GM12873 (cell line): ENCODE measurements around the gene DNAJC18.

Source experiments
- TF ChIP-seq, protein P1 (sequence below): IDR thresholded peaks from 2 replicates; pipeline ENCODE4 v1.5.1; 2012; ENCODE audit warnings: low read depth, mild to moderate bottlenecking, moderate library complexity, low read length, control low read depth; ENCODE audit not compliant: insufficient read depth; ENCODE audit errors: missing control alignments

The DNAJC18 gene

DNA sequence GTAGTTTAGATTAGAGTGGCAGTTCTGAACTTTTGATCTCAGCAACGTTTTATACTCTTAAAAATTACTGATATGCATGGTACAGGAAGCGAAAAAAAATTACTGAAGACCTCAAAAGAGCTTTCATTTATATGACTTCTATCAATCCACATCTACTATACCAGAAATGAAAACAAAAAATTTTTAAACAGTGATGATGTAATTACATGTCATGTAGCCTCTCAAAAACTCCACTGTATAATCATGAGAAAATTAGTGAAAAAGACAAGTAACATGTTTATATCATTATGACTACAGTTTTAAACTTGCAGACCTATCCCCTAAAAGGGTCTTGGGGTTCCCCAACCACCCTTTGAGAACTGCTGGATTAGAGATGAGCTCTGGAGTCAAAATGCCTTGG is 9.3 kb downstream of the DNAJC18 start:
- TF ChIP-seq, protein P1, sequence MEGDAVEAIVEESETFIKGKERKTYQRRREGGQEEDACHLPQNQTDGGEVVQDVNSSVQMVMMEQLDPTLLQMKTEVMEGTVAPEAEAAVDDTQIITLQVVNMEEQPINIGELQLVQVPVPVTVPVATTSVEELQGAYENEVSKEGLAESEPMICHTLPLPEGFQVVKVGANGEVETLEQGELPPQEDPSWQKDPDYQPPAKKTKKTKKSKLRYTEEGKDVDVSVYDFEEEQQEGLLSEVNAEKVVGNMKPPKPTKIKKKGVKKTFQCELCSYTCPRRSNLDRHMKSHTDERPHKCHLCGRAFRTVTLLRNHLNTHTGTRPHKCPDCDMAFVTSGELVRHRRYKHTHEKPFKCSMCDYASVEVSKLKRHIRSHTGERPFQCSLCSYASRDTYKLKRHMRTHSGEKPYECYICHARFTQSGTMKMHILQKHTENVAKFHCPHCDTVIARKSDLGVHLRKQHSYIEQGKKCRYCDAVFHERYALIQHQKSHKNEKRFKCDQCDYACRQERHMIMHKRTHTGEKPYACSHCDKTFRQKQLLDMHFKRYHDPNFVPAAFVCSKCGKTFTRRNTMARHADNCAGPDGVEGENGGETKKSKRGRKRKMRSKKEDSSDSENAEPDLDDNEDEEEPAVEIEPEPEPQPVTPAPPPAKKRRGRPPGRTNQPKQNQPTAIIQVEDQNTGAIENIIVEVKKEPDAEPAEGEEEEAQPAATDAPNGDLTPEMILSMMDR = no peak

DNA sequence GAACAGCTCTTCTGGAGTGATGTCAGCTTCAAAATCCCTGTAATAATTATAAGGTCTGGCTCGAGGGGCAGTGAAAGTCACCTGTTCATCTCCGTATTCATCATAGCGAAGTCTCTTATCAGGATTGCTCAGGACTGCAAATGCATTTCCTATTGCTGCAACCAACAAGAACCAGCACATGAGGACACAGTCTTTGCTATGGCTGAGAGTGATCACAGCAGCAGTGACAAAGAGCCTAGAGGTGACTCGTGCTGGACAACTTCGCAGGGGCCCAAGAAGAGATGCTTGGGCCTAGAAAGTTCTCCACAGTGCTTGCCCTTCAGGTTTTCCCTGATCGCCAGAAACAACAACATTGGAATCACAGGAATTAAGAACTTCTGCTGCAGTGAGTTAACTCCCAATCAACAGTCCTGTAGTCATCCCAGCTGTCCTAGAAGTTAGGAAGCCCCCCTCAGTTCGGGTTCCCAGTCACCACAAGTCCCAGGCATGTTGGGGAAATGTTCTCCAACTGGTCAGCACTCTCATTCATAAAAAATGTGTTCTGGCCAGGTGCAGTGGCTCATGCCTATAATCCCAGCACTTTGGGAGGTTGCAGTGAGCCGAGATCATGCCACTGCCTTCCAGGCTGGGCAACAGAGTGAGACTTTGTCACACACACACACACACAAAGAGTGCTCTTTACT is 13.0 kb downstream of the DNAJC18 start:
- TF ChIP-seq, protein P1 = no peak

DNA sequence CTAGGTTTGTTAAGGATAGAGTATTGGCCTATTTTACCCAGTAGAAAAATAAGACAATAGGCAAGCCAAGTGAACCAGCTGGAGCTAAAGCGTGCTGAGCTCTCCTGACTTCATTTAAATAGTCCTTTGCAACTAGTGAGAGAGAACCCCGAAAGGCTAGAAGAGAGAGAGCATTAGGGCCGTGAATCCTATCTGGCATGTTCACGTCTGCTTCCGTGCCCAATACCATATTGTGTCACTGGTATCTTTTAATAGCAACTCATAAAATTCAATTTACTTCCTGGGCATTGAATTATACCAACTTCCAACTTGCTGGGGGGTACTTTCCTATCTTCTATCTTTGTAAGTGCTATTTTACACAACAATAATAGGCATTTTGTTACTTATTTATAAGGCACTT is 13.8 kb downstream of the DNAJC18 start:
- TF ChIP-seq, protein P1 = no peak

DNA sequence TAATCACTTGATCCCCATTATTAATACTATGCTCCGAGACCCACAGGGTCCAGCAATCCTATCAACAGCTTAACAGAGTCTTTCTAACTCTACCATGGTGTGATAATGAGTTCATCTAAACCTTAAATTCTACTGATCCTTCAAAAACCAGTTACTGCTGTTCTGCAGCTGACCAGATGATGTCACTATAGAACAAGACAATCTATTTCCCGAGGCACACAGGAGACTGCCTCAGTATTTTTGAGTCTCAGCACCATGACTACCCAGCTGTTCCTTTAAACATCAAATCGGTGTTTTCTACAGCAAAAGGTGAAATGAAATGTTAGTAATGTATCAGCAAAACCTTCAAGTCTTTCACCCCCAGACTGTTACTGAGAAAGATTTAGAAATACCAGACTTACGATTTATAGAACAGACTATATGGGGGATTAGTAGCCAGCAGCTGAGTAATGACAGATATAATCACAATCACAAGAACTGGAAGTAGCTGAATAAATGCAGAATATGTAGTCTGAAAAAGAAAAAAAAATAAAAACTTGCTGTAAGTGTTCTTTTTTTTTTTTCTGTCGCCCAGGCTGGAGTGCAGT is 16.9 kb downstream of the DNAJC18 start:
- TF ChIP-seq, protein P1 = peak; percentile 82

DNA sequence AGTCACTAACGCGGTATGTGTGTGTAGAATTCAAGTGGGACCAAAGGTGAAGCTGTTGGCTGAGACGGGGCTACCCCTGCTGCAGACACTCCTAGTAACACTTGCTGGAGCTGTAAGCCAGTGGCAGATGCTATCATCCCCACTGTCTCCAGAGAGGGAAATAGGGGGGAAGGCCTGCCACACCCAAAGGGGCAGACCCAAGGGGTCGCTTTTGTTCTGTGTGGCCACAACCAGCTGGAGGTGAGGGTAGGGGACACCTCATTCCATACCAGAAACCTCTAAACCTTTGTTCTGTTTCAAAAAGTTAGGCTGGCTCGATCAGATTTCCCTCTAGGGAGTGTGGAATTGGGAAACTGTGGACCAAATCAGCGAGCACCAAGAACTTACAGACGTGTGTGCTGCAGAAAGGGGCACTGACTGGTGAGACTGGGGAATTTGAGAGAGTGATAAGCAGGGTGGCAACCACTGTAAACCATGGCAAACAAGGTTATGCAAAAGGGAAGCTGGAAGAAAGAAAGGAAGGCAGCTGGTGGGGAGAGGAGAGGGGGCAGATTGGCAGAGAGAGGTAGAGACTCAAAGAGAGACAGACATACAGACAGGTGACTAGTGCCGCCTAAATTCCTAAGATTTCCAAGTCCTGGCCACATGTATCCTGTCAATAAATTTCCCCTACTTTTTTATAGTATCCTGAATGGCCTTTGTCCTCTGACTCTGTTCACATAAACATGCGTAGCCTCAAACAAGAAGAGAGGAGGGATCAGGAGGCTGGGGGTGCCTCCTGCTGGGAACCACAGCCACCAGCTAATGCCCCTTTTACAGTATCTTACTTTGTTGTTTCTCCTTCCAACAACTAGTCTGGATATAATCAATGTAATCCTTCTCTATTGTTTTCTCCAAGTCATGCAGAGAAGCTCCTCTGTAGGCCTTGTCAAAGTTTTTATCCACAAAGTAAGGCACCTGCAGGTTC is 19.8 kb downstream of the DNAJC18 start:
- TF ChIP-seq, protein P1 = no peak

DNA sequence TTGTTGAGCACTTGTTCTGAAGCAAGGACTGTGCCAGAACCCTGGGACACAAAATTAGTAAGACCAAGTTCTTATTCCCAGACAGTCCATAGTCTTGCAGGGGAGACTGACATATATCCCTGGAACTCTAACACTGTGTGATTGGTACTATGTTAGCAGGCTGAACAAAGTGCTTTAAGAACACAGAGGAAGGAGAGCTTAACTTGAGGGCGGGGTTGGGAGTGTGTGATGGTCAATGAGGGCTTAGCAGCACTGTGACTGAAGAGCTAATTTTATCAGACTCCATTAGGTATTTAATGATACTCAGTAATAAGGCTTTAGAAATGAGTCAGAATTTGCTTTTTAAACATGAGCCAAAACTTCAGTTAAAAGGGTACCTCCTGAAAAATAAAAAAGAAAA is 20.5 kb downstream of the DNAJC18 start:
- TF ChIP-seq, protein P1 = no peak

DNA sequence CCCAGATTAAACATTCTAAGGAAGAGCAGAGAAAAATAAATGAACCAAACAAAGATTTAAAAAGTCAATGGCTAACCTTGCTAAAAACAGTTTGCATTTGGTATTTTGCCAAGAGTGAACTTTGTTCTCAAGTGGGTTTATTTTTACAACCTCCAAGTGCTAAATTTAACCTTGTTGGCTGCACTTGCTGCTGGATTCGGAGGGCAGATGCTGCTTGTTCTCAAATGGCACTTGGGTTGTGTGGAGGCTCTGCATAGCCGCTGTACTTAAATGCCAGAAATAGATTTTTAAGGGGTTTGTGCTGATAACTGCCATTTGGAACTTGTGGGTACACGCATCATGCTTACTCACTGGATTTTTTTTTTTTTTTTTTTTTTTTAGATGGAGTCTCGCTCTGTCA is 22.1 kb downstream of the DNAJC18 start:
- TF ChIP-seq, protein P1 = no peak
